Stimulated activated CD4-positive, alpha-beta T cell treated with anti-CD3 and anti-CD28 coated beads, TNF-alpha, amount 100 ng/mL, for 1 hour (primary cell): ENCODE data around the gene FAM111A.

ENCODE experiments used
- DNase-seq, 3 donors: peaks; one replicate each; pipeline ENCODE4 v3.0.0-alpha.2; 2020; ENCODE audit warnings: low read depth in 3 of 3, low spot score in 1 of 3

FAM111A gene

GRCh38 chr11:59179121-59179520, 36.5 kb downstream of the FAM111A start:
- DNase-seq: no peak

- no peak for DNase-seq
These were observed 37.6 kb downstream of the FAM111A start for GRCh38 chr11:59180168-59180776.

GRCh38 chr11:59180907-59181306, 38.3 kb downstream of the FAM111A start:
- no peak for DNase-seq

GRCh38 chr11:59181746-59182456, 39.2 kb downstream of the FAM111A start:
- DNase-seq: no peak

- DNase-seq: no peak
These were observed 39.9 kb downstream of the FAM111A start for GRCh38 chr11:59182457-59183151.

- DNase-seq: no peak
These were observed 41.1 kb downstream of the FAM111A start for GRCh38 chr11:59183771-59184170.

GRCh38 chr11:59184691-59185339, 42.2 kb downstream of the FAM111A start:
- no peak for DNase-seq

- DNase-seq: no peak
These were observed 42.8 kb downstream of the FAM111A start for GRCh38 chr11:59185386-59185945.

- DNase-seq: peak in 1 of 3 donors; percentile 45
These were observed 43.5 kb downstream of the FAM111A start for GRCh38 chr11:59186130-59186594.

GRCh38 chr11:59187035-59187434, 44.4 kb downstream of the FAM111A start:
- no peak for DNase-seq

GRCh38 chr11:59187587-59187986, 44.9 kb downstream of the FAM111A start:
- DNase-seq: no peak

GRCh38 chr11:59188954-59189353, 46.3 kb downstream of the FAM111A start:
- no peak for DNase-seq

- no peak for DNase-seq
These were observed 47.3 kb downstream of the FAM111A start for GRCh38 chr11:59189986-59190385.

- DNase-seq: no peak
These were observed 48.4 kb downstream of the FAM111A start for GRCh38 chr11:59191095-59191494.

- no peak for DNase-seq
These were observed 49.2 kb downstream of the FAM111A start for GRCh38 chr11:59191890-59192289.

- no peak for DNase-seq
These were observed 49.9 kb downstream of the FAM111A start for GRCh38 chr11:59192446-59193020.

- no peak for DNase-seq
These were observed 51.0 kb downstream of the FAM111A start for GRCh38 chr11:59193587-59194130.

- no peak for DNase-seq
These were observed 52.9 kb downstream of the FAM111A start for GRCh38 chr11:59195586-59195985.

- no peak for DNase-seq
These were observed 54.1 kb downstream of the FAM111A start for GRCh38 chr11:59196777-59197176.

GRCh38 chr11:59197991-59198390, 55.3 kb downstream of the FAM111A start:
- no peak for DNase-seq

GRCh38 chr11:59198726-59199125, 56.1 kb downstream of the FAM111A start:
- DNase-seq: no peak
